Measurements from ENCODE around the gene SIGLEC10. TPM values are rescaled to one million over a fixed set of nuclear protein-coding genes. Genes with fewer than 3 reads are reported as not detected.

The SIGLEC10 gene
- total and polyA plus RNA-seq, 2 of the 4 experiments (the other 2 are of a cell fraction): not detected

- in situ Hi-C loops (cut with MboI; ENCODE audit: low sequenced_read_pairs): no loop called here
- H3K27ac ChIP-seq (ENCODE audit: insufficient read depth, low read length): peak within 1 kb of the TSS; percentile 94
- dilution Hi-C loops (cut with HindIII; ENCODE audit: low sequenced_read_pairs, unreplicated experiment): no loop called here
- peak within 1 kb of the TSS; percentile 53 for H3K18ac ChIP-seq (ENCODE audit: low read depth, low read length)
- H4K8ac ChIP-seq (ENCODE audit: low read depth in 2 of 2, low read length in 2 of 2): peak within 1 kb of the TSS; percentile 77 to 92
- H3K4me2 ChIP-seq (ENCODE audit: low read depth, low read length): peak within 1 kb of the TSS; percentile 96
- CTCF ChIA-PET: no interaction called here
- WGBS, 2 experiments (ENCODE audit: extremely low coverage in 2 of 2, insufficient read length in 1 of 2): no CpG with 5 or more reads among the region's 27 CpGs
- peak within 1 kb of the TSS; percentile 99 for H2AK9ac ChIP-seq (replicated peaks; ENCODE audit: low read depth, low read length, poor library complexity)
- H4K20me1 ChIP-seq (ENCODE audit: insufficient read depth, low read length): no peaks in the 10 kb centered on the region
- intact Hi-C loops (cut with micrococcal nuclease): loop anchor here (1.0 kb wide), 1 partner anchor 27 kb away; no protein-coding TSS in a partner anchor
- peak within 1 kb of the TSS; percentile 66 for H4K5ac ChIP-seq (ENCODE audit: low read depth, low read length)
- BruUV-seq (replicated peaks): TSS peak; percentile 70
- H3K4ac ChIP-seq (ENCODE audit: low read depth, low read length): peak within 1 kb of the TSS; percentile 87
- peak within 1 kb of the TSS; percentile 58 for H2BK120ac ChIP-seq (ENCODE audit: low read depth, low read length)
- POLR2A ChIA-PET (ENCODE audit: unreplicated experiment): interaction anchor here (1.1 kb wide), 1 partner anchor 27 kb away, joined by 3 read pairs; no protein-coding TSS in a partner anchor
- peak within 1 kb of the TSS; percentile 73; the same call in 2 of the 3 replicates for H2BK15ac ChIP-seq (ENCODE audit: low read depth, low read length)
- H3K4me3 ChIP-seq (ENCODE audit: insufficient read depth, low read depth, low read length): peak within 1 kb of the TSS; percentile 84
- H2BK5ac ChIP-seq (ENCODE audit: low read depth, low read length, poor library complexity, severe bottlenecking): peak within 1 kb of the TSS; percentile 90
- H3K23ac ChIP-seq (ENCODE audit: low read depth, low read length): peak within 1 kb of the TSS; percentile 95
- TF ChIP-seq ELK1 (IDR thresholded peaks at IDR 0.05; ENCODE audit: borderline replicate concordance, low read depth, low read length) (no peak), CEBPB (IDR thresholded peaks at IDR 0.05; ENCODE audit: low read depth, low read length) (no peak), RFX5 (IDR thresholded peaks at IDR 0.05; ENCODE audit: low read depth, low read length) (no peak), MAZ (IDR thresholded peaks at IDR 0.05; ENCODE audit: borderline replicate concordance, low read depth, low read length) (no peak; the same call in 1 of the 2 replicates), MAFK (IDR thresholded peaks at IDR 0.05; ENCODE audit: low read depth, low read length) (no peak), POLR2A (IDR thresholded peaks at IDR 0.05; ENCODE audit: low read depth, low read length) (no peak; the same call in 1 of the 2 replicates), NFE2L2 (IDR thresholded peaks at IDR 0.05; ENCODE audit: low read depth, low read length) (no peak), USF2 (IDR thresholded peaks at IDR 0.05; ENCODE audit: low read depth, low read length) (no peak), RAD21 (IDR thresholded peaks at IDR 0.05; ENCODE audit: low read length) (no peak), RCOR1 (IDR thresholded peaks at IDR 0.05; ENCODE audit: insufficient replicate concordance, low read length) (no peak), BHLHE40 (IDR thresholded peaks at IDR 0.05; ENCODE audit: low read depth, low read length) (peak; percentile 51), MXI1 (IDR thresholded peaks at IDR 0.05; ENCODE audit: borderline replicate concordance, low read depth, low read length) (peak; percentile 66; the same call in 1 of the 2 replicates), SMC3 (IDR thresholded peaks at IDR 0.05; ENCODE audit: low read depth, low read length) (no peak), CHD1 (IDR thresholded peaks at IDR 0.05; ENCODE audit: low read depth, low read length) (no peak)
- TF ChIP-seq, protein P1, sequence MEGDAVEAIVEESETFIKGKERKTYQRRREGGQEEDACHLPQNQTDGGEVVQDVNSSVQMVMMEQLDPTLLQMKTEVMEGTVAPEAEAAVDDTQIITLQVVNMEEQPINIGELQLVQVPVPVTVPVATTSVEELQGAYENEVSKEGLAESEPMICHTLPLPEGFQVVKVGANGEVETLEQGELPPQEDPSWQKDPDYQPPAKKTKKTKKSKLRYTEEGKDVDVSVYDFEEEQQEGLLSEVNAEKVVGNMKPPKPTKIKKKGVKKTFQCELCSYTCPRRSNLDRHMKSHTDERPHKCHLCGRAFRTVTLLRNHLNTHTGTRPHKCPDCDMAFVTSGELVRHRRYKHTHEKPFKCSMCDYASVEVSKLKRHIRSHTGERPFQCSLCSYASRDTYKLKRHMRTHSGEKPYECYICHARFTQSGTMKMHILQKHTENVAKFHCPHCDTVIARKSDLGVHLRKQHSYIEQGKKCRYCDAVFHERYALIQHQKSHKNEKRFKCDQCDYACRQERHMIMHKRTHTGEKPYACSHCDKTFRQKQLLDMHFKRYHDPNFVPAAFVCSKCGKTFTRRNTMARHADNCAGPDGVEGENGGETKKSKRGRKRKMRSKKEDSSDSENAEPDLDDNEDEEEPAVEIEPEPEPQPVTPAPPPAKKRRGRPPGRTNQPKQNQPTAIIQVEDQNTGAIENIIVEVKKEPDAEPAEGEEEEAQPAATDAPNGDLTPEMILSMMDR (conservative IDR thresholded peaks at IDR 0.05; ENCODE audit: low read depth, low read length): no peak
- H3K9ac ChIP-seq (ENCODE audit: low read depth, low read length): peak within 1 kb of the TSS; percentile 94
- H3K56ac ChIP-seq (ENCODE audit: extremely low read depth, insufficient read depth, low read length): peak within 1 kb of the TSS; percentile 83
- H3K9me3 ChIP-seq (ENCODE audit: control insufficient read depth, insufficient read depth, low read length): no peaks in the 10 kb centered on the region
- no peak for DNase-seq
- no peaks in the 10 kb centered on the region for H3K27me3 ChIP-seq (ENCODE audit: control insufficient read depth, insufficient read depth, low read length)
- 0 out of 2 replicates have a peak within 1 kb of the TSS, but pooled peaks have one; percentile 3 for H2BK20ac ChIP-seq (ENCODE audit: low read depth, low read length)
- H4K91ac ChIP-seq (ENCODE audit: insufficient read depth, low read depth, low read length): peak within 1 kb of the TSS; percentile 92
- peaks cover 16% of the 10 kb centered on the region for H3K4me1 ChIP-seq (ENCODE audit: control insufficient read depth, insufficient read depth, low read length)
- H3K9me1 ChIP-seq (ENCODE audit: insufficient read depth, low read length): peaks cover 15% of the 10 kb centered on the region
- peak within 1 kb of the TSS; percentile 93 for H2AK5ac ChIP-seq (ENCODE audit: low read depth, low read length)
- peaks cover 12 to 47% of the 10 kb centered on the region in 2 experiments; a peak in 3 of 4 replicates for H3K79me1 ChIP-seq (ENCODE audit: low read depth in 1 of 2, low read length in 2 of 2)
- peak within 1 kb of the TSS; percentile 100 for H2AFZ ChIP-seq (replicated peaks; ENCODE audit: low read length, poor library complexity)
- peak within 1 kb of the TSS; percentile 90 for H3K14ac ChIP-seq (replicated peaks; ENCODE audit: low read depth, low read length)
- no peaks in the 10 kb centered on the region for H3K36me3 ChIP-seq (ENCODE audit: control insufficient read depth, insufficient read depth, low read length)
- no peak for ATAC-seq (ENCODE audit: low read depth)
These were observed 51.5 kb downstream of the SIGLEC10 start, which contains the start of gene ETFB for GRCh38 chr19:51365965-51366388. Gene ETFB (minus strand): TSS chr19:51366388. CDS start chr19:51366326, 62 bp downstream.

All from IMR-90 (cell line).